Loucy (cell line): ENCODE measurements around the gene PJA2.

Source experiments
- H2AFZ ChIP-seq: fragments of 200-600 bp; sonication (generic); 2 replicates; pipeline ENCODE4 v1.6.0; 2016; ENCODE audit warnings: antibody characterized with exemption, mild to moderate bottlenecking, low read length, moderate library complexity
- H3F3A ChIP-seq: fragments of 200-600 bp; 2 replicates; pipeline ENCODE4 v1.6.0; 2016; ENCODE audit warnings: antibody characterized with exemption, low read depth, mild to moderate bottlenecking
- H3K27me3 ChIP-seq: fragments of 200-600 bp; sonication (generic); 2 replicates; pipeline ENCODE4 v1.6.1; 2014; ENCODE audit warnings: low read length, mild to moderate bottlenecking; ENCODE audit not compliant: insufficient read depth, poor library complexity, severe bottlenecking
- H3K36me3 ChIP-seq: fragments of 200-600 bp; sonication (generic); 2 replicates; pipeline ENCODE4 v1.6.1; 2016; ENCODE audit warnings: low read length; ENCODE audit not compliant: insufficient read depth
- H3K4me1 ChIP-seq: fragments of 200-600 bp; sonication (generic); 2 replicates; pipeline ENCODE4 v1.5.1; 2014; ENCODE audit warnings: low read length, mild to moderate bottlenecking; ENCODE audit not compliant: insufficient read depth, poor library complexity, severe bottlenecking
- H3K4me2 ChIP-seq: fragments of 200-600 bp; sonication (generic); 2 replicates; pipeline ENCODE4 v1.6.0; 2014; ENCODE audit warnings: antibody characterized with exemption, low read length, low read depth, mild to moderate bottlenecking; ENCODE audit not compliant: poor library complexity, severe bottlenecking
- H3K4me3 ChIP-seq: fragments of 200-600 bp; sonication (generic); 2 replicates; pipeline ENCODE4 v1.5.1; 2014; ENCODE audit warnings: low read length, mild to moderate bottlenecking, mixed read lengths; ENCODE audit not compliant: poor library complexity, severe bottlenecking
- H3K79me2 ChIP-seq: fragments of 200-600 bp; sonication (generic); 2 replicates; pipeline ENCODE4 v1.6.1; 2014; ENCODE audit warnings: low read length; ENCODE audit not compliant: insufficient read depth
- H3K9ac ChIP-seq: fragments of 200-600 bp; sonication (generic); 2 replicates; pipeline ENCODE4 v1.6.0; 2014; ENCODE audit warnings: mild to moderate bottlenecking, low read depth, low read length, moderate library complexity; ENCODE audit not compliant: poor library complexity, severe bottlenecking
- H3K9me2 ChIP-seq: fragments of 200-600 bp; sonication (generic); replicated peaks from 2 replicates; pipeline ENCODE4 v1.6.1; 2016; ENCODE audit warnings: low read depth, low read length, mixed read lengths
- H3K9me3 ChIP-seq: fragments of 200-600 bp; sonication (generic); 2 replicates; pipeline ENCODE4 v1.6.1; 2014; ENCODE audit warnings: mild to moderate bottlenecking, antibody characterized with exemption, low read length, low read depth; ENCODE audit not compliant: insufficient read depth
- H4K20me1 ChIP-seq: fragments of 200-600 bp; sonication (generic); 2 replicates; pipeline ENCODE4 v1.6.0; 2014; ENCODE audit warnings: antibody characterized with exemption, low read length, mild to moderate bottlenecking; ENCODE audit not compliant: insufficient read depth, poor library complexity, severe bottlenecking
- EZH2phosphoT487 ChIP-seq: fragments of 200-600 bp; IDR thresholded peaks from 2 replicates; pipeline ENCODE4 v1.6.1; 2018; ENCODE audit warnings: antibody characterized with exemption, mild to moderate bottlenecking, moderate library complexity, borderline replicate concordance
- TF ChIP-seq, protein P1 (sequence below): fragments of 200-600 bp; sonication (generic); conservative IDR thresholded peaks from 2 replicates; pipeline ENCODE4 v1.5.1; 2014; ENCODE audit warnings: mild to moderate bottlenecking, antibody characterized with exemption, low read length

PJA2 gene

GRCh38 chr5:109411627-109412026 is 1.9 kb upstream of the PJA2 start:
- TF ChIP-seq, protein P1, sequence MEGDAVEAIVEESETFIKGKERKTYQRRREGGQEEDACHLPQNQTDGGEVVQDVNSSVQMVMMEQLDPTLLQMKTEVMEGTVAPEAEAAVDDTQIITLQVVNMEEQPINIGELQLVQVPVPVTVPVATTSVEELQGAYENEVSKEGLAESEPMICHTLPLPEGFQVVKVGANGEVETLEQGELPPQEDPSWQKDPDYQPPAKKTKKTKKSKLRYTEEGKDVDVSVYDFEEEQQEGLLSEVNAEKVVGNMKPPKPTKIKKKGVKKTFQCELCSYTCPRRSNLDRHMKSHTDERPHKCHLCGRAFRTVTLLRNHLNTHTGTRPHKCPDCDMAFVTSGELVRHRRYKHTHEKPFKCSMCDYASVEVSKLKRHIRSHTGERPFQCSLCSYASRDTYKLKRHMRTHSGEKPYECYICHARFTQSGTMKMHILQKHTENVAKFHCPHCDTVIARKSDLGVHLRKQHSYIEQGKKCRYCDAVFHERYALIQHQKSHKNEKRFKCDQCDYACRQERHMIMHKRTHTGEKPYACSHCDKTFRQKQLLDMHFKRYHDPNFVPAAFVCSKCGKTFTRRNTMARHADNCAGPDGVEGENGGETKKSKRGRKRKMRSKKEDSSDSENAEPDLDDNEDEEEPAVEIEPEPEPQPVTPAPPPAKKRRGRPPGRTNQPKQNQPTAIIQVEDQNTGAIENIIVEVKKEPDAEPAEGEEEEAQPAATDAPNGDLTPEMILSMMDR, result no peak
- TF ChIP-seq EZH2phosphoT487, result no peak
- Histone ChIP-seq H3K9ac (peak overlapping the region; percentile 85), H3K27me3 (no peaks in the 10 kb centered on the region), H3K36me3 (no peaks in the 10 kb centered on the region), H3K4me1 (peaks cover 27% of the 10 kb centered on the region), H3K9me3 (peaks cover 7% of the 10 kb centered on the region; the same call in 1 of the 2 replicates), H3K9me2 (no peaks in the 10 kb centered on the region), H3K4me3 (peak overlapping the region; percentile 77), H3K79me2 (peaks cover 22% of the 10 kb centered on the region), H4K20me1 (peaks cover 22% of the 10 kb centered on the region), H3K4me2 (peak overlapping the region; percentile 96), H2AFZ (no peak overlapping the region), H3F3A (peaks cover 3% of the 10 kb centered on the region; the same call in 1 of the 2 replicates)

- Histone ChIP-seq H3K4me1 (peaks cover 31% of the 10 kb centered on the region), H4K20me1 (peaks cover 27% of the 10 kb centered on the region), H3K9me2 (no peaks in the 10 kb centered on the region), H3K4me3 (peak overlapping the region; percentile 77), H3K9me3 (peaks cover 5% of the 10 kb centered on the region; the same call in 1 of the 2 replicates), H3K4me2 (peak overlapping the region; percentile 96), H3K9ac (peak overlapping the region; percentile 85), H3K36me3 (no peaks in the 10 kb centered on the region), H3K79me2 (peaks cover 27% of the 10 kb centered on the region), H3F3A (peaks cover 3% of the 10 kb centered on the region; the same call in 1 of the 2 replicates), H2AFZ (peak overlapping the region; percentile 72; the same call in 1 of the 2 replicates), H3K27me3 (no peaks in the 10 kb centered on the region)
- TF ChIP-seq EZH2phosphoT487, result no peak
- TF ChIP-seq, protein P1, result no peak
Measured at GRCh38 chr5:109411149-109411514, 1.4 kb upstream of the PJA2 start.

DNA sequence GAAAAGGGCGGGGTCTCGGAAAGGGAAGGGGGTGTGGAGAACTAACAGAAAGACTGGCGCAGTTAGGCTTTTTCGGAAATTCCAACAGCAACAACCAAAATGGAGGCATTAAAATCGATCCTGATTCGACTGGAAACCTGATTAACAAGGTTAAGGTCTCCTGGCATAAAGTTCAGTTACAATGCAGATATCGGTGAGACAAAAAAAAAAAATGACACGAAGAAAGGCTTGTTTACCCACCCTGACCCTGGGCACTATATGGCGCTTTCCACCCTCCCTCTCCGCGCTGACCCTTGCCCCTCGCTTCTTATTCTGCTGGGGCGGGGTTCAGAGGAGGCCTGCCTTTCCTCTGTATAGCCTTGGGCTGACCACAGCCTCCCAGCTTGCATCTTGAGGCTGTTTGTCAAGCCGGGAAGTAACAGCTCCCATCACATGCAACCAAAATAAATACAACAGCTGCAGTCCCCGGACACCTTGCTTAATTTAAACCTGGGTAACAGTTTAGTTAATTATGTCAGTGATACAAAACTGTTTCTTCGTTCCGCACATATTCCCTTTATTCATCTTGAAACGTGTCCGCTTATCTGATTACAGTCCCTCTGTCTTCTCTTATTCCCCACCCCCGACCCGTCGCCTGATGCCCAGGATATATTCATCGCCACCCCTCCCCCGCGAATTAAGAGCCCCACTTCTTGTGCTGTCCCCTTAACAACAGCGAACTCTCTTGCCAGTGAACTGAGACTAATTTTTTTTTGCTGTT is 795 bp upstream of the PJA2 start:
- H3K4me2 ChIP-seq, result peak overlapping the region; percentile 96
- no peaks in the 10 kb centered on the region for H3K9me2 ChIP-seq
- peak overlapping the region; percentile 72 for H2AFZ ChIP-seq
- H3K27me3 ChIP-seq, result no peaks in the 10 kb centered on the region
- H3F3A ChIP-seq, result peaks cover 3% of the 10 kb centered on the region; the same call in 1 of the 2 replicates
- H3K4me1 ChIP-seq, result peaks cover 31% of the 10 kb centered on the region
- H3K9me3 ChIP-seq, result no peaks in the 10 kb centered on the region
- H4K20me1 ChIP-seq, result peaks cover 32% of the 10 kb centered on the region
- H3K79me2 ChIP-seq, result peaks cover 33% of the 10 kb centered on the region
- peak overlapping the region; percentile 85 for H3K9ac ChIP-seq
- no peak for TF ChIP-seq EZH2phosphoT487
- TF ChIP-seq, protein P1, result no peak
- no peaks in the 10 kb centered on the region for H3K36me3 ChIP-seq
- H3K4me3 ChIP-seq, result peak overlapping the region; percentile 77
